NCI-H1436 treated with DMSO at 0.1 percent for 48 hours (cell line): ENCODE measurements around the gene SNX14.
"Not testable (repeated sequence)": the region's sequence is repeated elsewhere in the genome, so short reads cannot be mapped to it uniquely, and the experiment has no call there.

Experiments
- DNase-seq: peaks from one replicate; lab custom pipeline; 2025; lab: John Stamatoyannopoulos, UW

The SNX14 gene

GRCh38 chr6:85593438-85594196 lies at the start of gene SNX14:
Gene SNX14, minus strand, starts transcription at chr6:85593858. Its CDS starts 140 bp downstream, at chr6:85593718.
- peak; percentile 19 for DNase-seq

- peak; percentile 88 for DNase-seq
Measured at GRCh38 chr6:85642774-85643536, 49.3 kb upstream of the SNX14 start, which contains the start of gene SYNCRIP. Gene SYNCRIP, minus strand, starts transcription at chr6:85642886. Its CDS starts 1,447 bp downstream, at chr6:85641439.

GRCh38 chr6:85641897-85642773 lies 48.5 kb upstream of the SNX14 start:
- no peak for DNase-seq

GRCh38 chr6:85641522-85641896 lies 47.9 kb upstream of the SNX14 start:
- no peak for DNase-seq

- no peak for DNase-seq
Measured at GRCh38 chr6:85640821-85641220, 47.2 kb upstream of the SNX14 start.

GRCh38 chr6:85637579-85637978 lies 43.9 kb upstream of the SNX14 start:
- DNase-seq, result no peak

- DNase-seq, result no peak
Measured at GRCh38 chr6:85632164-85632942, 38.7 kb upstream of the SNX14 start.

- DNase-seq, result not testable (repeated sequence)
Measured at GRCh38 chr6:85631117-85631516, 37.5 kb upstream of the SNX14 start.

- no peak for DNase-seq
Measured at GRCh38 chr6:85628353-85628752, 34.7 kb upstream of the SNX14 start.

- no peak for DNase-seq
Measured at GRCh38 chr6:85620308-85620707, 26.6 kb upstream of the SNX14 start.

- DNase-seq, result no peak
Measured at GRCh38 chr6:85614780-85615179, 21.1 kb upstream of the SNX14 start.

- no peak for DNase-seq
Measured at GRCh38 chr6:85612690-85613474, 19.2 kb upstream of the SNX14 start.

GRCh38 chr6:85610182-85610895 lies 16.7 kb upstream of the SNX14 start:
- DNase-seq, result no peak

GRCh38 chr6:85602100-85602499 lies 8.4 kb upstream of the SNX14 start:
- DNase-seq, result no peak

GRCh38 chr6:85600713-85601313 lies 7.2 kb upstream of the SNX14 start:
- no peak for DNase-seq

- DNase-seq, result no peak
Measured at GRCh38 chr6:85594197-85594930, 706 bp upstream of the SNX14 start.

- no peak for DNase-seq
Measured at GRCh38 chr6:85592033-85592432, 1.6 kb downstream of the SNX14 start.

GRCh38 chr6:85591207-85591606 lies 2.5 kb downstream of the SNX14 start:
- no peak for DNase-seq

GRCh38 chr6:85585741-85586140 lies 7.9 kb downstream of the SNX14 start:
- DNase-seq, result no peak
